Gastroesophageal sphincter (tissue), 3 donors: ENCODE results near the gene TNFAIP2.

ENCODE experiments used
- POLR2AphosphoS5 ChIP-seq: sonication (generic); formaldehyde crosslinking; IDR thresholded peaks from one replicate; pipeline ENCODE4 v1.6.1; 2017; ENCODE audit warnings: antibody characterized with exemption
- TF ChIP-seq, protein P1 (sequence below), 4 experiments: fragments of 200-600 bp in 2 of 4; fragments of 450-650 bp in 2 of 4; sonication (generic) in 1 of 4; IDR thresholded peaks; one replicate each; pipeline ENCODE4 v1.5.1; 2017 to 2019; ENCODE audit warnings: antibody characterized with exemption in 4 of 4, mild to moderate bottlenecking in 2 of 4, moderate library complexity in 2 of 4

DNA sequence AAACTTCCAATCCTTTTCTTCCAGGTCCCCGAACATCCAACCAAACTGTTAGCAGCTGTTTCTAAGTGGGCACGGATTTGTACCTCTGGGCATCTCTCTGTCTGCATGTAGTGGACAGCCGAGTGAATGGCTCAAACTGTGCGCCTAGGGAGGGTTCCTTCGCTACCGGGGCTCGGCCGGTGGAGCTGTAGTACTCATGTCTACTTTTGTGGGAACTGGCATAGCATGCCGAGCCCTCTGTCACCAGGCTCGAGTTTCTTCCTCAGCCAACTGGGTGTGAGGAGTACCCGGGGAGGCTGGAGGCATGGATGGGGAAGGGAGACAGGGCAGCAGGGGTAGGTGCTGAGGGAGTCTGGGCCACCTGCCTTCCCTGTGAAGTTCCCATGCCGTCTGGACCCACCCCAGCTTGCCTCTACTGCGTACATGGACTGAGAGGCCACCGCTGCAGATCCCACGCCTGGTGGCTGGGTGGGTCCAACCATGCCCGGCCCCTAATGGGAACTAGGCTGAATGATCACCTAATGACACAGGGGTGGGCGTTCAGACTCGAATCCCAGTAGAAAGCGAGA lies 23.0 kb downstream of the TNFAIP2 start:
- TF ChIP-seq, protein P1, sequence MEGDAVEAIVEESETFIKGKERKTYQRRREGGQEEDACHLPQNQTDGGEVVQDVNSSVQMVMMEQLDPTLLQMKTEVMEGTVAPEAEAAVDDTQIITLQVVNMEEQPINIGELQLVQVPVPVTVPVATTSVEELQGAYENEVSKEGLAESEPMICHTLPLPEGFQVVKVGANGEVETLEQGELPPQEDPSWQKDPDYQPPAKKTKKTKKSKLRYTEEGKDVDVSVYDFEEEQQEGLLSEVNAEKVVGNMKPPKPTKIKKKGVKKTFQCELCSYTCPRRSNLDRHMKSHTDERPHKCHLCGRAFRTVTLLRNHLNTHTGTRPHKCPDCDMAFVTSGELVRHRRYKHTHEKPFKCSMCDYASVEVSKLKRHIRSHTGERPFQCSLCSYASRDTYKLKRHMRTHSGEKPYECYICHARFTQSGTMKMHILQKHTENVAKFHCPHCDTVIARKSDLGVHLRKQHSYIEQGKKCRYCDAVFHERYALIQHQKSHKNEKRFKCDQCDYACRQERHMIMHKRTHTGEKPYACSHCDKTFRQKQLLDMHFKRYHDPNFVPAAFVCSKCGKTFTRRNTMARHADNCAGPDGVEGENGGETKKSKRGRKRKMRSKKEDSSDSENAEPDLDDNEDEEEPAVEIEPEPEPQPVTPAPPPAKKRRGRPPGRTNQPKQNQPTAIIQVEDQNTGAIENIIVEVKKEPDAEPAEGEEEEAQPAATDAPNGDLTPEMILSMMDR (IDR thresholded peaks at IDR 0.05): no peak
- no peak for TF ChIP-seq POLR2AphosphoS5
